Measurements from ENCODE around the gene KIF13A. TPM values are rescaled to one million over a fixed set of nuclear protein-coding genes. Genes with fewer than 3 reads are reported as not detected.

Gene KIF13A
- total and polyA plus RNA-seq, 10 donors, result 3.7 to 32.0 (median 19.9) TPM

DNA sequence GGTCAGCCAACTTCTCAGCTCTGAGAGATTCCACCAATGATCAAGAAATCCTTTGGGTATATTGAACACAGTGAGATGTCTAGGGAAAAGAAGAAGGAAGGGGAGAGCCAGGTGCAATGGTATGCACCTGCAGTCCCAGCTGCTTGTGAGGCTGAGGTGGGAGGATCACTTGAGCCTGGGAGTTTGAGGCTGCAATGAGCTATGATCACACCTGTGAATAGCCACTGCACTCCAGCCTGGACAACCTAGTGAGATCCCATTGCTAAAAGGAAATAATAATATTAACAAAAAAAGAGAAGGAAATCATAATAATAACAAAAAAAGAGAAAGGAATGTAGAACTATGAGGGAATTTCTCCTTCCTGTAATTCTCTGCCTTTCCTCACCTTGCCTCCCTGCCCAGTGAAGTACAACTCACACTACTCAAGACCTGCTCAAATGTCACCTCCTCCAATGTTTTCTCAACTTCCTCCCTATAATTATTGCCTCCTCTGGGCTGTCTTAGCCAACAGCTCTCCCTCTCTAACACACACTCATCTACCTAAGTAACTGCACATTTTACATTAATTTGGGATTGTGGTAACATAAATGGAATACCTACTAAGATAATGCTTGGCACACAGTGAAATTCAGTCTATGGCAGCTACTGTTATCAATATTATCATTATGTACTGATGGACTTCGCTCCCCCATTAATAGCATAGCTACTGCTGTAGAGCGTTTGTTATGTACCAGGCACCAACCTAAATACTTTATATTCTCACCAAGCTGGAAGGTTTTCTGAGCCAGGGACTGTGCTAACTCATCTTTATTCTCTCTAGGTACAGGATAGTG, 103.6 kb downstream of the KIF13A start:
- Histone ChIP-seq H3K4me1 (peaks cover 6 to 66% (median 35%) of the 10 kb centered on the region in 6 donors), H3K9me3 (no peaks in the 10 kb centered on the region), H3K27me3 (replicated peaks in 1 of 7) (no peaks in the 10 kb centered on the region), H3K36me3 (no peaks in the 10 kb centered on the region), H3K27ac (peak overlapping the region in 7 of 8 donors; percentile 55 to 71 (median 67)), H3K4me3 (peak overlapping the region in 1 of 8 donors; percentile 29)
- WGBS, 5 donors, result 85 to 90% (median 88%) methylated on average over 2 of the region's 2 CpGs
- TF ChIP-seq, protein P1, sequence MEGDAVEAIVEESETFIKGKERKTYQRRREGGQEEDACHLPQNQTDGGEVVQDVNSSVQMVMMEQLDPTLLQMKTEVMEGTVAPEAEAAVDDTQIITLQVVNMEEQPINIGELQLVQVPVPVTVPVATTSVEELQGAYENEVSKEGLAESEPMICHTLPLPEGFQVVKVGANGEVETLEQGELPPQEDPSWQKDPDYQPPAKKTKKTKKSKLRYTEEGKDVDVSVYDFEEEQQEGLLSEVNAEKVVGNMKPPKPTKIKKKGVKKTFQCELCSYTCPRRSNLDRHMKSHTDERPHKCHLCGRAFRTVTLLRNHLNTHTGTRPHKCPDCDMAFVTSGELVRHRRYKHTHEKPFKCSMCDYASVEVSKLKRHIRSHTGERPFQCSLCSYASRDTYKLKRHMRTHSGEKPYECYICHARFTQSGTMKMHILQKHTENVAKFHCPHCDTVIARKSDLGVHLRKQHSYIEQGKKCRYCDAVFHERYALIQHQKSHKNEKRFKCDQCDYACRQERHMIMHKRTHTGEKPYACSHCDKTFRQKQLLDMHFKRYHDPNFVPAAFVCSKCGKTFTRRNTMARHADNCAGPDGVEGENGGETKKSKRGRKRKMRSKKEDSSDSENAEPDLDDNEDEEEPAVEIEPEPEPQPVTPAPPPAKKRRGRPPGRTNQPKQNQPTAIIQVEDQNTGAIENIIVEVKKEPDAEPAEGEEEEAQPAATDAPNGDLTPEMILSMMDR (IDR thresholded peaks at IDR 0.05 in 8 of 11, conservative IDR thresholded peaks at IDR 0.05 in 3 of 11), result no peak
- TF ChIP-seq POLR2A (IDR thresholded peaks at IDR 0.05) (no peak), POLR2AphosphoS5 (IDR thresholded peaks at IDR 0.05) (no peak)
- intact Hi-C loops (cut with DNase I; ENCODE audit: low total_unique reads), result no loop called here
- DNase-seq, result no peak

DNA sequence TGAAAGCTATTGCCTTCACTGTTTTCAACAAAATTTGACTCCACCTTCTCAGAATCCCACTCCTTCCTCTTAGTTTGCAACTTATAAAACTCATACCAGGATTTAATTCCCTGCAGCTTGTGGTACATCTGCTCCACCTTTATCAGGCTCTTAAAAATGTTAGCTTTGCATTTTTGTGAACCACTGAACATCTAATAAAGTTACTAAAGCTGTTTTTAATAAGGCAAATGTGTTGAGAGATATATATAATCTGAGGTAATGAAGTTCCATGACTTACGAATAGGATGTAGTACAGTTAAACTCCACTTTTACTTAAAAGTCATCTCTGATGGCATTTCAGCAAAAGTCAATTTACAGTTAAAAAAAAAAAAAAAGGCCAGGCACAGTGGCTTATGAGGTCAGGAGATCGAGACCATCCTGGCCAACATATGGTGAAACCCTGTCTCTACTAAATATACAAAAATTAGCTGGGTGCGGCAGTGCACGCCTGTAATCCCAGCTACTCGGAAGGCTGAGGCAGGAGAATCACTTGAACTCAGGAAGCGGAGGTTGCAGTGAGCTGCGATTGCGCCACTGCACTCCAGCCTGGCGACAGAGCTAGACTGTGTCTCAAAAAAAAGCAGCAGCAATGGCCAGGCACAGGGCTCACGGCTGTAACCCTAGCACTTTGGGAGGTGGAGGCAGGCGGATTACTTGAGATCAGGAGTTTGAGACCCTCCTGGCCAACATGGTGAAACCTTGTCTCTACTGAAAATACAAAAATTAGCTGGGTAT, 106.2 kb downstream of the KIF13A start:
- WGBS, 5 donors, result 46 to 76% (median 58%) methylated on average over 11 of the region's 11 CpGs
- intact Hi-C loops (cut with DNase I; ENCODE audit: low total_unique reads), result no loop called here

DNA sequence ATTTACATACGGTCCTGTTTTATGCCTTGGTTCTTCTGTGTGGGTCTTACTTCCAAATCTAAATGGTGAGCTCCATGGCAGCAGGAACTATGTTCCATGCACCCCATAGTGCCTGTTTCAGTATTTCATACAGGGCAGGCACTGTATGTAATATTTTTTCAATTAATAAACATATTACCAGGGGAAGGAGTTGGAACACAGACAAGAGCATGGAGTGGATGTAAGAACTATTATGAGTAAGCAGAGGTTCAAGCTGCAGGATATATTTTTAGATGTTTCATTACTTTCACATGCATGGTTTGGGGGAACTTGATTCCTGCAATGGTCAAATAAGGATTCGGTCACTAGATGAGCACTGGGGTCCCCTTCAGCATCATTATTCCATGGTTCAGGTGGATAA, 108.3 kb downstream of the KIF13A start:
- no peaks in the 10 kb centered on the region for H3K9me3 ChIP-seq
- no peak overlapping the region for H3K4me3 ChIP-seq
- no peaks in the 10 kb centered on the region for H3K36me3 ChIP-seq
- H3K27me3 ChIP-seq (replicated peaks in 1 of 7), result no peaks in the 10 kb centered on the region
- WGBS, 5 donors, result 68 to 95% (median 91%) methylated on average over 2 of the region's 2 CpGs
- peaks cover 0 to 36% (median 16%) of the 10 kb centered on the region in 6 donors for H3K4me1 ChIP-seq
- H3K27ac ChIP-seq, result no peak overlapping the region
- no peak for DNase-seq
- TF ChIP-seq POLR2AphosphoS5 (IDR thresholded peaks at IDR 0.05) (no peak), POLR2A (IDR thresholded peaks at IDR 0.05) (no peak)
- TF ChIP-seq, protein P1 (IDR thresholded peaks at IDR 0.05 in 8 of 11, conservative IDR thresholded peaks at IDR 0.05 in 3 of 11), result no peak
- intact Hi-C loops (cut with DNase I; ENCODE audit: low total_unique reads), result no loop called here

More for the DNA sequence above, 106.2 kb downstream of the KIF13A start:
- DNase-seq, result peak; percentile 85
- Histone ChIP-seq H3K36me3 (no peaks in the 10 kb centered on the region), H3K4me3 (no peak overlapping the region), H3K27ac (peak overlapping the region in 2 of 8 donors; percentile 34 to 57), H3K9me3 (no peaks in the 10 kb centered on the region), H3K27me3 (replicated peaks in 1 of 7) (no peaks in the 10 kb centered on the region), H3K4me1 (peaks cover 6 to 57% (median 34%) of the 10 kb centered on the region in 6 donors)
- peak in 2 of 3 donors; percentile 32 to 59 for TF ChIP-seq POLR2AphosphoS5 (IDR thresholded peaks at IDR 0.05)
- TF ChIP-seq, protein P1 (IDR thresholded peaks at IDR 0.05 in 8 of 11, conservative IDR thresholded peaks at IDR 0.05 in 3 of 11), result no peak

DNA sequence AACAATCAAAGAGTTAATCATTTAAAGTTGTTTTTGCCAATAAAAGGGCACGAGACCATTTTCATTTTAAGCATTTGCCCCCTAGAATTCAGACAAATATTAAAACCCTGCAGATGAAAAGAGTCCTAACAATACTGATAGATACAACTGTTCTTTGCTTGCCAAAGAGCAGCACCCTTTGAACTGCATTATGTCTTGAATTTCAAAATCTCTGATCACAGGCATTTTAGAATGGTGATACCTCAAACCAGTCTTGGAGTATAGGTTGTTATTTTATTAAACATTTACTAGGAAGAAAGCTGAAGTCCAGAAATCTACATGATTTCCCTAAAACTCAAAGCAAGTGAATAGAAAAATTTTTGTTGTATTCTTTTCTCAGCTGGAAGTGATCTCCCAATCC, 108.7 kb downstream of the KIF13A start:
- no peak for DNase-seq
- Histone ChIP-seq H3K4me3 (no peak overlapping the region), H3K4me1 (peaks cover 0 to 32% (median 12%) of the 10 kb centered on the region in 6 donors), H3K36me3 (no peaks in the 10 kb centered on the region), H3K9me3 (no peaks in the 10 kb centered on the region), H3K27ac (no peak overlapping the region), H3K27me3 (replicated peaks in 1 of 7) (no peaks in the 10 kb centered on the region)
- TF ChIP-seq POLR2A (IDR thresholded peaks at IDR 0.05) (no peak), POLR2AphosphoS5 (IDR thresholded peaks at IDR 0.05) (no peak)
- TF ChIP-seq, protein P1 (IDR thresholded peaks at IDR 0.05 in 8 of 11, conservative IDR thresholded peaks at IDR 0.05 in 3 of 11), result no peak
- WGBS, 5 donors, result 73 to 92% (median 82%) methylated on average over 1 of the region's 1 CpG
- intact Hi-C loops (cut with DNase I; ENCODE audit: low total_unique reads), result no loop called here

Data from spleen (tissue), 11 donors.